ENCODE results near the gene DOCK10. TPM values are rescaled to one million over a fixed set of nuclear protein-coding genes. Genes with fewer than 3 reads are reported as not detected.

DOCK10 gene
- total RNA-seq, 1 experiment from 2014 or later: 5.8 TPM

- ChIA-PET POLR2A (no interaction called here), CTCF (no interaction called here)
- TF ChIP-seq TCF7L2 (IDR thresholded peaks at IDR 0.05; ENCODE audit: low read depth, low read length): no peak
- TF ChIP-seq, protein P1, sequence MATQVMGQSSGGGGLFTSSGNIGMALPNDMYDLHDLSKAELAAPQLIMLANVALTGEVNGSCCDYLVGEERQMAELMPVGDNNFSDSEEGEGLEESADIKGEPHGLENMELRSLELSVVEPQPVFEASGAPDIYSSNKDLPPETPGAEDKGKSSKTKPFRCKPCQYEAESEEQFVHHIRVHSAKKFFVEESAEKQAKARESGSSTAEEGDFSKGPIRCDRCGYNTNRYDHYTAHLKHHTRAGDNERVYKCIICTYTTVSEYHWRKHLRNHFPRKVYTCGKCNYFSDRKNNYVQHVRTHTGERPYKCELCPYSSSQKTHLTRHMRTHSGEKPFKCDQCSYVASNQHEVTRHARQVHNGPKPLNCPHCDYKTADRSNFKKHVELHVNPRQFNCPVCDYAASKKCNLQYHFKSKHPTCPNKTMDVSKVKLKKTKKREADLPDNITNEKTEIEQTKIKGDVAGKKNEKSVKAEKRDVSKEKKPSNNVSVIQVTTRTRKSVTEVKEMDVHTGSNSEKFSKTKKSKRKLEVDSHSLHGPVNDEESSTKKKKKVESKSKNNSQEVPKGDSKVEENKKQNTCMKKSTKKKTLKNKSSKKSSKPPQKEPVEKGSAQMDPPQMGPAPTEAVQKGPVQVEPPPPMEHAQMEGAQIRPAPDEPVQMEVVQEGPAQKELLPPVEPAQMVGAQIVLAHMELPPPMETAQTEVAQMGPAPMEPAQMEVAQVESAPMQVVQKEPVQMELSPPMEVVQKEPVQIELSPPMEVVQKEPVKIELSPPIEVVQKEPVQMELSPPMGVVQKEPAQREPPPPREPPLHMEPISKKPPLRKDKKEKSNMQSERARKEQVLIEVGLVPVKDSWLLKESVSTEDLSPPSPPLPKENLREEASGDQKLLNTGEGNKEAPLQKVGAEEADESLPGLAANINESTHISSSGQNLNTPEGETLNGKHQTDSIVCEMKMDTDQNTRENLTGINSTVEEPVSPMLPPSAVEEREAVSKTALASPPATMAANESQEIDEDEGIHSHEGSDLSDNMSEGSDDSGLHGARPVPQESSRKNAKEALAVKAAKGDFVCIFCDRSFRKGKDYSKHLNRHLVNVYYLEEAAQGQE (IDR thresholded peaks at IDR 0.05; ENCODE audit: insufficient read depth in 1 of 2, low read depth in 2 of 2, low read length in 1 of 2): no peak
- Histone ChIP-seq H3K27me3 (ENCODE audit: control insufficient read depth, insufficient read depth, low read length) (no peaks in the 10 kb centered on the region), H3K36me3 (ENCODE audit: control insufficient read depth, insufficient read depth, low read length) (no peaks in the 10 kb centered on the region), H3K27ac (ENCODE audit: low read length) (no peak overlapping the region), H3K9me3 (ENCODE audit: control insufficient read depth, insufficient read depth, low read depth, low read length) (no peaks in the 10 kb centered on the region; the same call in 1 of the 2 replicates), H3K4me3 (ENCODE audit: low read depth in 2 of 2, low read length in 2 of 2) (no peak overlapping the region), H3K4me1 (ENCODE audit: control insufficient read depth, insufficient read depth, low read length) (no peaks in the 10 kb centered on the region)
- intact Hi-C loops (cut with micrococcal nuclease; ENCODE audit: unreplicated experiment) (no loop called here), in situ Hi-C loops (cut with HindIII; ENCODE audit: low pct_unique_long_range_greater_than_20kb, low sequenced_read_pairs) (no loop called here)
- BruUV-seq (replicated peaks): no TSS peak
- DNase-seq (ENCODE audit: low read depth, low spot score) (no peak), ATAC-seq (no peak)
Observed at GRCh38 chr2:224729435-224729834, 312.8 kb downstream of the DOCK10 start.

- in situ Hi-C loops (cut with HindIII; ENCODE audit: low pct_unique_long_range_greater_than_20kb, low sequenced_read_pairs) (no loop called here), intact Hi-C loops (cut with micrococcal nuclease; ENCODE audit: unreplicated experiment) (no loop called here)
- ChIA-PET CTCF (no interaction called here), POLR2A (no interaction called here)
- ATAC-seq: no peak
- H3K36me3 ChIP-seq (ENCODE audit: control insufficient read depth, insufficient read depth, low read length): no peaks in the 10 kb centered on the region
- H3K27me3 ChIP-seq (ENCODE audit: control insufficient read depth, insufficient read depth, low read length): no peaks in the 10 kb centered on the region
- no peak for DNase-seq (ENCODE audit: low read depth, low spot score)
- H3K4me3 ChIP-seq (ENCODE audit: low read depth in 2 of 2, low read length in 2 of 2): no peak overlapping the region
- H3K9me3 ChIP-seq (ENCODE audit: control insufficient read depth, insufficient read depth, low read depth, low read length): no peaks in the 10 kb centered on the region
- H3K27ac ChIP-seq (ENCODE audit: low read length): no peak overlapping the region
- TF ChIP-seq SIN3A (IDR thresholded peaks at IDR 0.05; ENCODE audit: borderline replicate concordance, insufficient read depth, low read depth, low read length): no peak
- TF ChIP-seq POLR2AphosphoS5 (IDR thresholded peaks at IDR 0.05; ENCODE audit: low read depth, low read length): no peak
- TF ChIP-seq TCF7L2 (IDR thresholded peaks at IDR 0.05; ENCODE audit: low read depth, low read length): no peak
- TF ChIP-seq, protein P1 (IDR thresholded peaks at IDR 0.05; ENCODE audit: insufficient read depth in 1 of 2, low read depth in 2 of 2, low read length in 1 of 2): no peak
- TF ChIP-seq, protein P2, sequence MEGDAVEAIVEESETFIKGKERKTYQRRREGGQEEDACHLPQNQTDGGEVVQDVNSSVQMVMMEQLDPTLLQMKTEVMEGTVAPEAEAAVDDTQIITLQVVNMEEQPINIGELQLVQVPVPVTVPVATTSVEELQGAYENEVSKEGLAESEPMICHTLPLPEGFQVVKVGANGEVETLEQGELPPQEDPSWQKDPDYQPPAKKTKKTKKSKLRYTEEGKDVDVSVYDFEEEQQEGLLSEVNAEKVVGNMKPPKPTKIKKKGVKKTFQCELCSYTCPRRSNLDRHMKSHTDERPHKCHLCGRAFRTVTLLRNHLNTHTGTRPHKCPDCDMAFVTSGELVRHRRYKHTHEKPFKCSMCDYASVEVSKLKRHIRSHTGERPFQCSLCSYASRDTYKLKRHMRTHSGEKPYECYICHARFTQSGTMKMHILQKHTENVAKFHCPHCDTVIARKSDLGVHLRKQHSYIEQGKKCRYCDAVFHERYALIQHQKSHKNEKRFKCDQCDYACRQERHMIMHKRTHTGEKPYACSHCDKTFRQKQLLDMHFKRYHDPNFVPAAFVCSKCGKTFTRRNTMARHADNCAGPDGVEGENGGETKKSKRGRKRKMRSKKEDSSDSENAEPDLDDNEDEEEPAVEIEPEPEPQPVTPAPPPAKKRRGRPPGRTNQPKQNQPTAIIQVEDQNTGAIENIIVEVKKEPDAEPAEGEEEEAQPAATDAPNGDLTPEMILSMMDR (IDR thresholded peaks at IDR 0.05): no peak
- BruUV-seq (replicated peaks): no TSS peak
- H3K4me1 ChIP-seq (ENCODE audit: control insufficient read depth, insufficient read depth, low read length): no peaks in the 10 kb centered on the region
Observed at GRCh38 chr2:224724331-224724730, 317.9 kb downstream of the DOCK10 start.

All from Panc1 (cell line).